ENCODE measurements around the gene SDC3.

SDC3 gene

GRCh38 chr1:30881319-30882181, 27.0 kb downstream of the SDC3 start:
- TF ChIP-seq TAF1 (IDR thresholded peaks at IDR 0.05; ENCODE audit: low read depth) (no peak), YY1 (IDR thresholded peaks at IDR 0.05; ENCODE audit: low read depth) (no peak), EP300 (IDR thresholded peaks at IDR 0.05; ENCODE audit: borderline replicate concordance) (no peak), TCF12 (IDR thresholded peaks at IDR 0.05; ENCODE audit: low read depth) (no peak), EGR1 (IDR thresholded peaks at IDR 0.05) (no peak), CEBPB (IDR thresholded peaks at IDR 0.05) (no peak), RAD21 (IDR thresholded peaks at IDR 0.05; ENCODE audit: low read depth) (no peak), REST (IDR thresholded peaks at IDR 0.05; ENCODE audit: low read depth) (no peak), MAX (IDR thresholded peaks at IDR 0.05) (no peak), USF1 (IDR thresholded peaks at IDR 0.05) (no peak), FOXM1 (IDR thresholded peaks at IDR 0.05; ENCODE audit: borderline replicate concordance, low read depth) (no peak), NFIC (IDR thresholded peaks at IDR 0.05) (no peak), TEAD4 (IDR thresholded peaks at IDR 0.05) (no peak), ZBTB7A (IDR thresholded peaks at IDR 0.05; ENCODE audit: low read depth) (no peak), CREB1 (IDR thresholded peaks at IDR 0.05; ENCODE audit: low read depth) (no peak)

- no peak for TF ChIP-seq EGR1 (IDR thresholded peaks at IDR 0.05)
- TF ChIP-seq CREB1 (IDR thresholded peaks at IDR 0.05; ENCODE audit: low read depth), result no peak
- TF ChIP-seq EP300 (IDR thresholded peaks at IDR 0.05; ENCODE audit: borderline replicate concordance), result no peak
- TF ChIP-seq NFIC (IDR thresholded peaks at IDR 0.05), result no peak
- no peak for TF ChIP-seq REST (IDR thresholded peaks at IDR 0.05; ENCODE audit: low read depth)
- TF ChIP-seq ZBTB7A (IDR thresholded peaks at IDR 0.05; ENCODE audit: low read depth), result no peak
- TF ChIP-seq TAF1 (IDR thresholded peaks at IDR 0.05; ENCODE audit: low read depth), result no peak
- TF ChIP-seq YY1 (IDR thresholded peaks at IDR 0.05; ENCODE audit: low read depth), result no peak
- no peak for TF ChIP-seq TEAD4 (IDR thresholded peaks at IDR 0.05)
- TF ChIP-seq TCF12 (IDR thresholded peaks at IDR 0.05; ENCODE audit: low read depth), result no peak
Observed at GRCh38 chr1:30880678-30881318, 27.8 kb downstream of the SDC3 start.

GRCh38 chr1:30879940-30880677, 28.4 kb downstream of the SDC3 start:
- TF ChIP-seq FOXM1 (IDR thresholded peaks at IDR 0.05; ENCODE audit: borderline replicate concordance, low read depth) (no peak), TEAD4 (IDR thresholded peaks at IDR 0.05) (no peak), USF1 (IDR thresholded peaks at IDR 0.05) (no peak), REST (IDR thresholded peaks at IDR 0.05; ENCODE audit: low read depth) (no peak), TCF12 (IDR thresholded peaks at IDR 0.05; ENCODE audit: low read depth) (no peak), RAD21 (IDR thresholded peaks at IDR 0.05; ENCODE audit: low read depth) (no peak), YY1 (IDR thresholded peaks at IDR 0.05; ENCODE audit: low read depth) (no peak), MAX (IDR thresholded peaks at IDR 0.05) (no peak), ZBTB7A (IDR thresholded peaks at IDR 0.05; ENCODE audit: low read depth) (no peak), CREB1 (IDR thresholded peaks at IDR 0.05; ENCODE audit: low read depth) (no peak), TAF1 (IDR thresholded peaks at IDR 0.05; ENCODE audit: low read depth) (no peak), EGR1 (IDR thresholded peaks at IDR 0.05) (no peak), NFIC (IDR thresholded peaks at IDR 0.05) (no peak), CEBPB (IDR thresholded peaks at IDR 0.05) (no peak), EP300 (IDR thresholded peaks at IDR 0.05; ENCODE audit: borderline replicate concordance) (no peak)

Data from Ishikawa (cell line).